Activated T-cell treated with anti-CD3 and anti-CD28 coated beads for 4 hours (primary cell): ENCODE measurements around the gene IRF8.

ENCODE experiments used
- DNase-seq: peaks from one replicate; pipeline ENCODE4 v3.0.0-alpha.2; 2020

Gene IRF8

GRCh38 chr16:85961988-85962915 lies 63.3 kb downstream of the IRF8 start:
- no peak for DNase-seq

- DNase-seq: no peak
These were observed 64.9 kb downstream of the IRF8 start for GRCh38 chr16:85963753-85964285.

- no peak for DNase-seq
These were observed 66.2 kb downstream of the IRF8 start for GRCh38 chr16:85965125-85965524.

- no peak for DNase-seq
These were observed 68.1 kb downstream of the IRF8 start for GRCh38 chr16:85967111-85967510.

GRCh38 chr16:85968041-85968920 lies 69.3 kb downstream of the IRF8 start:
- no peak for DNase-seq

- no peak for DNase-seq
These were observed 70.2 kb downstream of the IRF8 start for GRCh38 chr16:85969159-85969558.

GRCh38 chr16:85969591-85969990 lies 70.6 kb downstream of the IRF8 start:
- no peak for DNase-seq

GRCh38 chr16:85970016-85970733 lies 71.2 kb downstream of the IRF8 start:
- DNase-seq: no peak

- no peak for DNase-seq
These were observed 71.8 kb downstream of the IRF8 start for GRCh38 chr16:85970738-85971137.
